Retina (tissue), 1 donor: ENCODE measurements around the gene NALCN.
A peak's percentile ranks its signal among the peaks of the same experiment; 100 is the strongest.

ENCODE experiments used
- DNase-seq: peaks from one replicate; pipeline ENCODE4 v3.0.0-alpha.2; 2016

The NALCN gene

DNA sequence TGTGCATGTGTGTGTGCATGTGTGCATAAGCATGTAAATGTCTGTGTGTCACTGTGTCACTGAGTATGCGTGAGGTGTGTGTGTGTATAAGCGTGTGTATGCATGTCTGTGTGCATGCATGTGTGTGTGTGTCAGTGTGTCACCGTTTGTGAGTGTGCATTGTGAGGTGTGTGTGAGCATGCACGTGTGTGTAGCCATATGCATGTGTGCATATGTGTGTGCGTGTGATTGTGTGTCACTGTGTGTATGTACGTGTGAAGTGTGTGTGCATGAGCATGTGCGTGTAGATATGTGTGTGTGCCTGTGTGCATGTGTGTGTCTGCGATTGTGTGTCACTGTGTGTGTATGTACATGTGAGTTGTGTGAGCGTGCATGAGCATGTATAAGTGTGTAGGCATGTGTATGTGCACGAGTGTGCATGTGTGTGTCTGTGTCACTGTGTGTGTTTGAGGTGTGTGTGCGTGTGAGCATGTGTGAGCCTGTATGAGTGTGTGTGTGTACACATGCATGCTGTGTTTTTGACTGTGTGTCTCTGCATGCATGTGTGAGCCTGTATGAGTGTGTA is 144.5 kb downstream of the NALCN start:
- no peak for DNase-seq

DNA sequence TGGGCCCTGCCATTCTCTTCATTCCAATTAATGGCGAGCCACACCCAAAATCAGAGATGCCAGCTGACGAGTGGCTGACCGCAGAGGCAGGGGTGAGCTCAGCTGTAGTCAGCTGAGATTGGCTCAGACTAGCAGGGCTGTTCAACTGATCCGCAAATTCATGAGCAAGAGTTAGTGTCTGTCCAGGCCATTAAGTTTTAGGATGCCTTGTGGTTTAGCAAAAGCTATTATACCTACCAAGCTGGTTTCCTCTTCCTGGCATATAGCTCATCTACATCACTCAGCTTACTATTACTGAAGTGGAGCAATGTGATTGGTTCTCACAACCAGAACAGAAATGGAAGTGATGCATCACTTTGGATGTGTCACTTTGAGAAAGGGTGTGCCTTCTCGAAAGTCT is 148.7 kb downstream of the NALCN start:
- no peak for DNase-seq

DNA sequence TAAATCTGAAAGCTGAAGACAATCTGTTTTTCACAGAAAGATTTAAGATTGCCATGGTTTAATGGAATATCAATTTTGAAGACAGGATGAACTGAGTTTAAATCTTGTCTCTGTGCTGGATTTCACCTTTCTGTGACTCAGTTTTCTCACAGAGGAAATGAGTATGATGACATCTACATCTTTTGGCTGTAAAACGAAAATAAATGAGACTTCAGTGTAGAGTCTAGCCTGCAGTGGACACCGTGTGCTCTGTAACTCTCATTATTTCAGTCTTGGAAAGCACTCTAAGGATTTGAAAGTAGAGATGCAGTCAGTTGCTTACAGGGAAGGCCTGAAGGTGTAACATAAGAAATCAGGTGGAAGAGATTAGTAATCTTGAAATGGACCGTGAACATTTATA is 150.4 kb downstream of the NALCN start:
- DNase-seq, result no peak

DNA sequence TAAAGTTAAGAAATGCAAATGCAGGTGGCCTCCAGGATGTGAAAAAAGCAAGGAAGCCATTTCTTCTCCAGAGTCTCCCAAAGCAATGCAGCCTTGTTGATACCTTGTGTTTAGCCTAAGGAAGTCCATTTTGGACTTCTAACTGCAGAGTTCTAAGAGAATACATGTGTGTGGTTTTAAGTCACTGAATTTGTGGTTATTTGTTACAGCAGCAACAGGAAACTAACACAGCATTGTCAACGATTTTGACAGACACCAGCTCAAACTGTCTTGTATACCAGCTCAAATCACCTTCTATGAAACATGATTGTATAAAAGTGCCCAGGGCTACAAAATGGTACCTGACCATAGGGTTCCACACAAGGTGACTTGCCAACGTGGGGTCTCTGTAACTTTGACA is 151.4 kb downstream of the NALCN start:
- DNase-seq, result no peak

DNA sequence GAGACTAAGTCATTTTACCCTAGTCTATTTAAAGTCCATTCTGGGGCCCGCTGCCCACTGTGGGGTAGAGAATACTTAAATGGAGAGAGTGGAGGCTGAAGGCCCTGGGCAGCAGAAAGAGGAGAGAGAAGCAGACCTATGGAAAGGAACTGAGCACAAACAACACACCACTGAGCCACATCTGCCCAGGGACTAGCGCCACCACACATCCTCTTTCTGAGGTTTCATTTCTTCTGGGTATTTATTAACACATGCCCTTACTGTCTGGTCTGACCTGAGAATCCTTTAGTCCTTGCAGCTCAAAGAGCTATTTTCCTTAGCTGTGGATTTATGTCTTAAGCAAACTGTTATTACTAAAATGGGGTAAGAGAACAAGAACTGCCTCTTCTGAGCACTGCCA is 154.0 kb downstream of the NALCN start:
- no peak for DNase-seq

DNA sequence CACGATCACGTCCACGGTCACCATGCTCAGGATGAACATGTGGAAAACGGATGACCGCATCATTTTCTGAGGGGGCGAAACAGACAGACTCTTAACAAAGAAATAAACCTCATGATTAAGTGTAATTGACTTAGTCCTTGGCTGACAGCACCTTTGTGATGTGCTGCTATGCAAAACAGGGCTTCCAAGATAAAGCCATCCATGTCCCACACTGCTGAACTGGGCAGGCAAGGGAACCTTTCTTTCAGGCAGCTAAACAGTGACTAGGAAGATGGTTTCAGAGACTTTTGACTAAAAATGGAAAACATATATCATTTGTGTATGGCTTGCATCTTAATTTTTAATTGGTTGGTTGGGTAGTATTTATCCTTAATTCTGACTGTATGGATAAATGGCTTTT is 157.8 kb downstream of the NALCN start:
- no peak for DNase-seq

DNA sequence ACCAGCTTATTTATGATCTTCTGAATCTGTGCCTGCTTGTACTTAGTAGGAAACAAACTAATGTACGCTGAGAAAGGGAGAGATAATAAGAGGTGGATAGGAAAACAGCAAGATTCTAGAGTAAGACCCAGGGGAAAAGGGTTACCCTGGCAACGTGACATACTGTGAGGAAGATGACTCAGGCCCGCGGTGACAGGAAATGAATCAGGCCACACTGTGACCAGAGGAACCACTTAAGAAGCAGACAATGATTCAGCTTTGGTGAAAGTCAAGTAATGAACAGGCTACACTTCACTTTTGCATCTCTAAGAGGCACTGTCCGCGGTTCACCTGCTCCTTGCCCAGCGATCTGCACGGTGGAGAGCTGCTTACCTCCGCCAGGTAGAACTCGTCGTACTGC is 158.2 kb downstream of the NALCN start:
- peak; percentile 20 for DNase-seq

DNA sequence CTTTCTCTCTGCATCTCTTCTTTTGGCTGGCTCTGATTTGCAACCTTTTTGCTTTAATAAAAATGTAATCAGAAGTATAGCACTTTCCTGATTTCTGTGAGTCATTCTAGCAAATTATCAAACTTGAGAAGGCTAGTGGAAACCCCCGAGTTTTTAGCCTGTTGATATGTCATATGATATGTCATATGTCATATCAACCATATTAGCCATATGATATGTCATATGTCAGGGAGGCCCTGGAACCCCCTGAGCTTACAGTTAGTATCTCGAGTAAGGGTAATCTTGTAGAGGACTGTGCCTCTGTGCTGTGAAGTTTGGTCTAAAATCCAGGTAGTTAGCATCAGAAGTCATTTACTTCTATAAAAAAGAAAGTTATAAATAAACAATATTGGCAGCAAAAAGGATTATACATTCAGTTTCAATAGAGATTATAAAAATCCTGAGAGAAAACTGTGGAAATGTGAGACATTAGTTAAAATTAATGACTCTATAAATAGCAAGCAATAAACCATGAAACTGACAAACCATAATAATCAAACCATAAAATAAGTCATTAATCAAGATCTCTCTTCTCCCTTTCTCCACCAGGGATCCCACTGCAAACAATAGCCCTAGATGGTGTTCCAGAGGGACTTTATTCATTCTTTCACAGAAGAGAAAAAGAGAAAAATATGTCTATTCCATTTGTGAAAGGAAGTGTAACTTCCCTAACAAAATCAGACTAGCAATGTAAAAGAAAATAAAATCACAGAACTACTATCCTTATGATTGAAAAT is 167.4 kb downstream of the NALCN start:
- no peak for DNase-seq

DNA sequence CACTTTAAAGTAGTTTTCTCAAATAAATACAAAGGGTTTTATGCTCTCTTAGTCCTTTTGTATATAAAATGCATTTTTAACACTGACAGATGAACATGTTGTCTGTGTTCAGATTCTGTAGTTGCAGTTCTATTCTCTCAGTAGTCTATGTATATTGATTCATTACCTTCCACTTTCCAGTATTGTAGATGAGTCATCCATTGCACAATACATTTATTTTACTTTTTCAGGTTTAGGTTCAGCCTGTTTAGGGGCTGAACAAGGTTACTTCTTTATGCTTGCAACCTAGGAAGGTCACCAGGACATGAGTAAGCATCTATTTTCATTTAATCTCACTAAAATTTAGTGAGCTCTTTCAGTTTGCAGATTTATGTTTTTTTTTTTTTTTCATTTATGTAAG is 173.6 kb downstream of the NALCN start:
- no peak for DNase-seq

DNA sequence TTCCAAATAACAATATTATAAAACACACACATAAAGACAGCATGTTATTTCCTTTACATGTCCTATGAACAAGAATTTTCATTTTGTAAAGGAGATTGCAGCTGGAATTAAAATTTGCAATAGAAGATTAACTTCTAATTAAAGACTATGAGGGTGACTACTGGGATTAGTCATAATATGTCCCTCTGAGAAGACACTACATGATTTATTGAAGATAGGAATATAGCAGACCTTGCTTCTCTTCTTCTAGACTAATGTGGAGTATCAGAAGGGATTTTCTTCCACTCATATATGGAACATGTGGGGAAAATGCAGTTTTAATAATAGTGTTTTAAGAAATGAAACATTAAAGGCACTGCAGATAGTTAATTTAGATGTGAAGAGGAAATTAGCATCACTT is 177.8 kb downstream of the NALCN start:
- DNase-seq, result no peak

DNA sequence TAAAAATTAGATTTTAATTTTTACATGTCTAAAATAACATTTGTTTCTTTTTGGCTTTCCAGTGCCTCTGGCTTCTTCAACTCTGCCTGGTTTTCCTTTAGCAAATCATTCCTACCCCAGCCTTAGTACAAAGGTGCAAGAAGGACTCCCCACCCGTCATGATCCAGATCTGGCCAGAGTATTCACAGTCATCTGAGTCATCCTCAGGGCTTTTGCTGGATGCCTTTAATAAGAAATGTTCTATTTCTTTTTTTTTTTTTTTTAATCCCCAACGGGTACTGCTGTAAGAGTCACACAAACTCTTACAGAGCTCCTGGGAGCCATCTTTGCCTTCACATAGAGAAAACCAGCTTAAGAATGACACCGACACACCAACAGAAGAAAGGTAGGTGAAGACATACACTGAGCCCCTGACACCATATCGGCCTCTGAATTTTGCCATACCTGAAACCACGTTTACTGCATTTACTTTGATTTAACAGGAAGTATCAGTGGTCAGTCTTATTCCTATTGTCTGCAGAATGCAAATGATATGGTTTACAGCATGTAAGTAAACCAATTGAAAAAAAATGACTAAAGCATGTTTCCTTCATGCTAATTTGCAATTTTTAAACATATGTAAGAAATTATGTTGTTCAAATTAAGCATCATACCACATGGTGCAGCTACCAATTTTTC is 184.4 kb downstream of the NALCN start:
- no peak for DNase-seq

DNA sequence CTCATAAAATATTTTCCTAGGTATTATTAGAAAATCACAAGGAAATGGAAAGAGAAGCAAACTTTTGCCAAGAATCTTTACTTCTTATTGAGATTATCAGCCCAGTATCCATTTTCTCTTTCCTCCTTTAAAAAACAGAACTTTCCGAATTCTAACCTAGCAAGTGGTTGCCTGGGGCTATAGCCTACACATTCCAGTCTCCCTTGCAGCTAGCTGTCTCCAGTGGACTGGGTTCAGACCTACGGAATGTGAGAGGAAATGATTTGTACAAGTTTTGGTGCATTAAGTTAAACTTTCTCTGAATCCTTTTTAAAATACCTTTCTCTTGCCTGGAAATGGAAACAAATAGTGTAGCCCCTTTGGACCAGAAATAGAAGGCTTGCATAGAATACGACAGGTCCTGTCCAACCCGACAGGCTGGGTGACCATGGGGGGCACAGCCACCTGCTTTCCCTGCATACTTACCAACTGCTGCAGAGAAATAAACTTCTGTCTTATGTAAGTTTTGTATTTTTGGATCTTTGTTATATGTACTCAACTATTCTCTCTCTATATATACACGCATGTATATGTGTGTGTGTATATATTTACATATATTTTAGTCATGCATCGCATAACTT is 185.9 kb downstream of the NALCN start:
- no peak for DNase-seq

DNA sequence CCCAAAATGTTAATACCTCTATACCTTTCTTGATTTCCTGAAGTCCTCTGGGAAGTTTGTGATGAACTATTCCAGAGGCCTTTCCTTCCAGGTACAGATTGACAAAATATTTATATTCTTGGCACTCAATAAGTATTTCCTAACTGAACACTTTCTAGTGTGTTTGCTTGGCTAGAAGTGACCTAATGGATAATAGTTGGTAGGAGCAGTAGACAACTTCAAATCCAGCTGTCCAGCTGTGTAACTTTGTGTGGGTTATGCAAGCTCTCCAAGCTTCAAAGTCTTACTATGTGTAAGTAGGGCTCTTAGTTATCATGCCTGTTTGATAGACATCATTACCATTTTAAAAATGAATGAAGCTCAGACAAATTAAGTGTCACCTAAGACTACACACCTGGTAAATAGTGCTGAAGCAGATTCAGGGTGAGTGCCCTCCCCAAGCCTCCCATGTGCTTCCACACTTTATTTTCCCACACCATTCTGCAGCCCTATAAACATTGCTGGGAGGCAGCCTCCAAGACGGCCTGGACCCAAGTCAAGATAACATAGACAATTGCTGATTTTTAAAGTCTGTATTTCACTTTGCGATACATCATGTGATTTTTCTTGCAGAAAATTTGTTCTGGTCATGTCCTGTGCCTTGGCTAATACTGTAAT is 196.6 kb downstream of the NALCN start:
- DNase-seq, result no peak

DNA sequence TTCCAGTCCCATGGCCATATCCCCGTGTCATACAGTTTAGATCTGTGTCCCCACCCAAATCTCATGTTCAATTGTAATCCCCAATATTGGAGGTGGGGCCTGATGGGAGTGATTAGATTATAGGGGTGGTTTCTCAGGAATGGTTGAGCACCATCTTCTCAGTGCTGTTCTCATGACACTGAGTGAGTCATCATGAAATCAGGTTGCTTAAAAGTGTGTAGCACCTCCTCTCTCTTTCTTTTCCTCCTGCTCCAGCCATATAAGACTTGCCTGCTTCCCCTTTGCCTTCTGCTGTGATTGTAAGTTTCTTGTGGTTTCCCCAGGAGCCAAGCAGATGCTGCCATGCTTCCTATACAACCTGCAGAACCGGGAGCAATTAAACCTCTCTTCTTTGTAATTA is 197.8 kb downstream of the NALCN start:
- no peak for DNase-seq

DNA sequence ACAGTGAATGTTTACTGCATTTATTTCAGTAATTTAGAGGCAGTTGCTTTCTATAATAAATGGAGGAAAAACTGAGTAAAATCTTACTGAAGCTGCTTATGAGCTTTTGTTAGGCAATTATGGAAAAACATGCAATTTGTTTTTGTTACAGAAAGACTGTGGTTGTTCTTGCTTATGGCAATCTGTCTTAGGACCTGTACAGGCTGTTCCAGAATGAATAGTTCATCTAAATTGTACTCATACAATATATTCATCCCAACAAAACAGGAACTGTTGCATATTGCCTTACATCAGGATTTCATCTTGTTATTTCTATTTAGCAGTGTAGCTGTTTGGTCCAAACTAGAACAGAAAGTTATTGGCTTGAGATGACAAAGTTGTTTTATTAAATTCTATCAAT is 199.2 kb downstream of the NALCN start:
- no peak for DNase-seq

DNA sequence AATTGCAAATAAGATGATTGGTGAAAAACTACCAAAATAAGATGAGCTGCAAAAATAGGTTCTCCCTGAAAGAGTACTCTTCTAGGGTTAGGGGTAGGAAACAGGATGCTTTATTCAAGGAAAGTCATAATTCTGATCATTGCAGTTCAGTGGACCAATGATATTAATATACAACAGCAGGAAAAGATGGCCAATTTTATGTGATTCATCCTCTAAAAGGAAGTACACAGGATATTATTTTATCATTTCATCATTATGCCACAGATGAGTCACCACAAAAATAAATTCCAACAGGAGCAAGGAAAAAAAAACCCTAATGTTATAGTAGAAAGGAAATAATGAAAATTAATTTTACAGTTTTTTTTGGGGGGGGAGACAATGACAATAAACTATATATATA is 205.0 kb downstream of the NALCN start:
- DNase-seq, result no peak

DNA sequence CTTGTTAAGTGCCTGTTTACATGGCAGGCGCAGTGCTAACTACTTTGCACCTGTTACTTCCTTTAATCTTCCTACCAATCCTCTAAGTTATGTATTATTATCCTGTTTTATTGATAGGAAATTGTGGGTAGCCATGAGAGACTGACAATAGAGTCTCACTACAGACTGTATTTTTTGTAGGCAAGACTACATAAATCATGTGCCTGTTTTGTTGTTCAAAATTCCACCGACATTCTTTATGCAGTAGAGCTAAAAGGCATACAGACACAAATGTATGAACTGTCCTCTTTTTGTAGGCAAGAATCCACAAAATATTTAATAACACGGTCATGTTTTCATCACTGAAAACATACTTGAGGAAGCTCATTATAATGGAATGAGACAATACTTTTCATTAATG is 205.5 kb downstream of the NALCN start:
- no peak for DNase-seq

DNA sequence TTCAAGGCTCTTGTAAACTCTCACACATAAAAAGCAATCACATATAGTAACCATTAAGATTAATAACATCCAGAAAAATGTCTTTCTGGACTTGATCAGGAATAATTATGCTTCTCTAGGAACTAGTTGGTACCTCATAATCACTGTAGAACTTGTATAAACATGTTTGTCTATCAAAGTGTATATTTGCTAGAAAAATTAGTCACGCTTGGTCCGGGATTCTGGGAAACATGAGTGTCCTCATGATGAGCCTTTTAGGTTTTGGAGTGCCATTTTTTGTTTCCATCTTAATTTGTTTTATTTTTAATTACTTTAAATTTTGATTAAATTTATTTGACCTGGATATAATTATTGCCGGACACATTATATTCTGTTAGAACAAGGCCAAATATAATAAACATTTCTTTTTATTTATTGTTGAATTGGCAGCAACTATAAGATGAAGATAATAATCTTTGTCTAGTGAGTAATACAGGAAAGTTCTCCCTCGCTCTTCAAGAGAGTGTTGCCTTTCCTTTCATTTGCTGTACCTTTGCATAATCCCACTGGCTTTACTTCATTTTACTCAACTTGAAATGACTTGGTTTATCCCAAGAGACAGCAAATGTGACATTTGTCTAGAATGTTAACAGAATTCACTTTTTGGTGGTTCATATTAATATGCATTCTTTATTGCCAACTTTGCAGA is 207.0 kb downstream of the NALCN start:
- DNase-seq, result no peak

DNA sequence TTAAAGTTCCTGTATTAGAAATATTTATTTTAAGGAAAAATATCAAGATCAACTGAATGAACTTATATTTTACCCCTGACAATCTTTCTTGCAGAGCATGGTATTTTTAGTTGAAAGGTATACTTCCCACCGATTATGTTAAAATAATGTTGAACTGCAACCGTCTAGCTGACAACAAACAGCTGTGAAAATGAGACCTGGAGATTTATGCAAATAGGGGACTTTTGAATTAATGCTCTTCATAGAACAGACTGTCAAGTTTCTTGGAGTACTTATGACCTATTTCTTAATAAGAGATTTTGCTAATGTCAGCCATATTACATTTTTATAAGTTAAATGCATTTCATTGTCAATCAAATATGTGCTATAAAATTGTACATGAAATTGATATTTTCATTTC is 210.9 kb downstream of the NALCN start:
- DNase-seq, result no peak

DNA sequence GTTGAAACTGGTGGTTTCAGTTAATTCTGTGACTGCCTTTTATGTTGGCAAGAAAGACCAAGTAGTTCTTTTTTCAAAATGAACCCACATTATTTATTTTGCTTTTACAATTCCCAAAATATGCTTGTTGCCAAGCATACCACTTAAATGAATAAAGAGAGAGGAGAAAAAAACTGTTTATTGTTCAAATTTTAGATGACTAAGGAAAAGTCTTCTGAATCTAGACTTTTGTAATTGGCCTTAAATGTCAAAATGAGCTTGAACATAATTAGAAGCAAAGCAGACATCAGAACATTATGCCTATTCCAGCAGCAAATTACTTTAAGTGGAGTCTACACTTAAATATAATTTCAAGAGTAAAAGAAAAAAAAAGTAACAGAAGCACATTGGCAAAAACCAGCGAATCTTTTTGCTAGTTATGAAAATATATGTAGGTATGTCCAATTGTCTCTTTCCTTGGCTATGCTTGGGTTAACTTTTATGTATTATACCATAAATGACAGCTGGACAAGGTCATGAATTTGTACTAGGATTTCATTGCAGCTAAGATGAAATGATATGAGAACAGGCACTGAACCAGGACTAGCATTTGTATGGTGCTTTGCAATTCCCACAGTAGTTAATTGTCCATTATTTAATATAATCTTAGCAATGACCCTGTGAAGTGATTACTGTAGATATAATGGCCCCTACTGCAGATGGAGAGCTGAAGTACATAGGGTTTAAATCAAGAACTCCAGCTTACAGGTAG is 211.9 kb downstream of the NALCN start:
- no peak for DNase-seq

DNA sequence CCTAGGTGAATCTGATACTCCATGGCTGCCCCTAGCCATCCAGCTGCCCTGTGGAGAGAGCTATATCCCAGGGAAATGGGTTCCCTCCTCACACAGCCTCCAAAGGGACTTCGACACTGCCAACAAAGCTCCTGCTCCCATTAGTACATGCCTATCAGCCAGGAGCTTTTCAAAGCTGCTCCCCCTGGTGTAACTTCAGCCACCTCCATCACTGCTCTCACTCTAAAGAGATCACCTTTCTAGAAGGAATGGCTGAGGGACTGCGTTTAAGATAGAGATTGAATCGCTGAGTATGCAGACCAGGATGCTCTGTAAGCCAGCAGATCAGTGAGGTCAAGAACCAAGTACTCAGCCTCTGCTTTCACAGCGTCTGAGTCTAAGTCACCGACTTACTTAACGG is 213.7 kb downstream of the NALCN start:
- no peak for DNase-seq

DNA sequence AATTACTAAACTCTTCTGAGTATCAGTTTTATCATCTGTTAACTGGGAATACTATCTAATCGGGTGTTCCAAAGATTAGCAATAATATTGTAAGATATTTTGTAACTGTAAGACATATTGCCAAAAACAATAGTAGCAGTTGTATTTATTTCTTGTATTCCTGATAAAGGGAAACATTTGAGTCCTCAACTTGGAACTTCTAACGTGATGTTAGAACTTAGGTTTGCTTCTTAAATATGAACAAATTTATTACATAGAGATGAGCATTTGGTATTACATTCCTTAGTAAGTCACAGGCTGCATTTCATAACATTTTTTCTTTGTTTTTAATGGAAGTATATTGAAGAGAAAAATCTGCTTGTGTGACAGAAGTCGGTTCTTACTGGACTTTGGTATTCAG is 225.3 kb downstream of the NALCN start:
- DNase-seq, result no peak
